Embryonic facial prominence (tissue), 1 donor: ENCODE data around the gene ACTR3C.
"Not testable (repeated sequence)": the region's sequence is repeated elsewhere in the genome, so short reads cannot be mapped to it uniquely, and the experiment has no call there.

ENCODE experiments used
- DNase-seq: peaks from one replicate; pipeline ENCODE4 v3.0.0-alpha.2; 2016; ENCODE audit errors: extremely low spot score

ACTR3C gene

GRCh38 chr7:150283111-150283510 lies 40.2 kb downstream of the ACTR3C start:
- not testable (repeated sequence) for DNase-seq

- not testable (repeated sequence) for DNase-seq
These were observed 41.5 kb downstream of the ACTR3C start for GRCh38 chr7:150281681-150282403.

GRCh38 chr7:150278383-150278782 lies 45.0 kb downstream of the ACTR3C start:
- DNase-seq = not testable (repeated sequence)

- DNase-seq = peak; percentile 9
These were observed 47.1 kb downstream of the ACTR3C start for GRCh38 chr7:150276132-150276695.

DNA sequence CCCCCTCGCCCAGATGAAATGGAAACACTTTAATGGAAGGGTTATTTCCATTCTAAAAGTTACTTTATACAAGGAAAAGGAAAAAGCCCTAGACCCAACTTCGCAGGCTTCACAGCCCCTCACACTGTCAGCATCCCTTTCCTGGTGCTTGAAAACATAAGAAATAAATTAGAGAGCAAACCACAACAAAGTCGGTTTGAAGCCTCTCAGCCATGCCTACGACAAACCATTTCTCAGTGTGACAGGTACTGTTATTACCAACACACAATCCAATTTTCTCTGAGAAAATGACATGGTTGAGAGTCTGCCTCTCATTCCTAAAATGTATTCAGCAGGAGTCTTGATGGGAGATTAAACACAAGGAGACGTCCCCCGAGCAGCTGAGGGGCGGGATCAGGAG lies 51.4 kb downstream of the ACTR3C start:
- not testable (repeated sequence) for DNase-seq

DNA sequence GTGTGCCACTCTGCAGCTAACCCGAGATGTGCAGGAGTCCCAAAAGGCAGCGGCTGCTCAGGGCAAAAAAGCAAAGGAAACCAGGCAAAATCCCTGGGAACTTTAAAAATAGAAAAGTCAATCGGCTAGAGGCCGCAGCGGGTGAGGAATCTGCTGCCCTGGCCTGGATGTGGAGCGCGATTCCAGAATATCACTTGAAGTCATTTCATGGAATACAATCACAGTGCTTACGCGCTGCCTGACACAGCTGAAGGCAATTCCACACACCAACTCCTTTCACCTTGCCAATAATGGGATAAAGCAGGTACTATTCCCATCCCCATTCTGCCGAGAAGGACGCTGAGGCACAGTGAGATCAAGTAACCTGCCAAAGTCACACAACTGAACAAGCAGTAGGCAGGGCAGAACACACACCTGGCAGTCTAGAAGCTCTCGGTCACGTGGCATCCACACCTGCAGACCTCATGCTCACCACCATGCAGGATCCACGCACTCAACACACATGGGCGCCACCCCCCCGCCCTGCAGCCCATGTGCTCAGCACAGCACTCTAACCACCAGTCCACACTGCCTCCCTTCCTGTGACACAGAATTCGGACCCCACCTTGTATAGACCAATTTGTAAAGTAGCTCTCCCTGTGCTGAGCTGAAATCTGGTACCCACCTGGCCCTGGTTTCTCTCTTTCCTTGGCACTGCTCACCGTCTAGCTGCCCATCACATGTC lies 53.1 kb downstream of the ACTR3C start:
- not testable (repeated sequence) for DNase-seq

DNA sequence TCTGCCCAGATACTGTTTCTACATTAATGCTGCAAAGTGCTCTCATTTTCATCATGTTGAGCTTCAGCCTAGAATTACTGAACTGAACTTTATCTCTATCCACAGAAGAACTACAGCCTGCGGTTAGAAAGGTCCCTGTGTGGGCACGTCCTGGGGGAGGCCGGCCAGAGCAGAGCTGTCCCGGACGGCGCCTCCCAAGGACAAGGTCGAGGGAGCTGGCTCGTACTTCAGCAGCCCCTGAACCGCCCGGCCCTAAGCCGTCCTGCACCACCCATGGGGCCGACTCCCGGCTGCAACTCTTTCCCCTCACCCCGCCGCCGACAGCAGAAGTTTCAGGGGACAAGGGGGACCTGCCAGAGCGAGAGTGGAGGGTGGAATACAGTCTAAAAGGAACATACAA lies 54.5 kb downstream of the ACTR3C start:
- DNase-seq = not testable (repeated sequence)

GRCh38 chr7:150268287-150268686 lies 55.1 kb downstream of the ACTR3C start:
- DNase-seq = not testable (repeated sequence)

DNA sequence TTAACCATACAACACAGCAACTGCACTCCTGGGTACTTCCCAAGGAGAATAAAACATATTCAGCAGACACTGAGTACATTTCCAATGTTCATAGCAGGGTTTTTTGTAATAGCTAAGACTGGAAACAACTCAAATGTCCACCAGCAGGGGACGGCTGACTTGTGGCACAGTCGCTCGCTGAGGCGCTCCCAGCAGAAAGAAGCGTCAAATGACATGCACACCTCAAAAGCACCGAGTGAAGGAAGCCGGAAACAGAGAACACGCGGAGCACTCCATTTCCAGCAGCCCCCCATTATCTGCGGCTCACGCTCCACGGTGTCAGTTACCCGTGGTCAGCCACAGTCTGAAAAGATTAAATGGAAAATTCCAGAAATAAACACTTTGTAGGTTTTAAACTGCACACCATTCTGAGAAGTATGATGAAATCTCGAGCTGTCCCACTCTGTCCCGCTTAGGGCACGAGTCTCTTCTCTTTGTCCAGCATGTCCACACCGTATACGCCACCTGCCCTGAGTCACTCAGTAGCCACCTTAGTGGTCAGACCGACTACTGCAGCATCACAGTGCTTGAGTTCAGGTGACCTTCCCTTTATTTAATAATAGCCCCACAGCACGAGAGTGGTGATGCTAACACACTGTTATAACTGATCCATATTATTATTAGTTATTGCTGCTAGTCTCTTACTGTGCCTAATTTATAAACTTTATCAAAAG lies 56.2 kb downstream of the ACTR3C start:
- DNase-seq = not testable (repeated sequence)

- not testable (repeated sequence) for DNase-seq
These were observed 60.7 kb downstream of the ACTR3C start for GRCh38 chr7:150262656-150263055.

DNA sequence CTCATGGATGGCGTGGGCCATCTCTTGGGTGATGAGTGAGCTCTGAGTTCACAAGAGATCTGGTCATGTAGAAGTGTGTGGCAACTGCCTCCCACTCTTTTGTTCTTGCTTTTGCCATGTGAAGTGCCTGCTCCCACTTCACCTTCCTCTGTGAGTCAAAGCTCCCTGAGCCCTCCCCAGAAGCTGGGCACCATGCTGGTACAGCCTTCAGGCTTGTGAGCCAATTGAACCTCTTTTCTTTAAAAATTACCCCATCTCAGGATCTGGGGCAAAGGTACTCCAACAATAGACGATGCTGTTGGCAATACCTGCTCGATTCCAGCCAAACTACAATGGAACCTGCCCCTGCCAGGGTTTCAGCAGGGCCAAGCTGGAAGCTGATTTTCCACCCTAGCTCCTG lies 75.6 kb downstream of the ACTR3C start:
- DNase-seq = not testable (repeated sequence)

- not testable (repeated sequence) for DNase-seq
These were observed 78.1 kb downstream of the ACTR3C start for GRCh38 chr7:150245208-150245607.

DNA sequence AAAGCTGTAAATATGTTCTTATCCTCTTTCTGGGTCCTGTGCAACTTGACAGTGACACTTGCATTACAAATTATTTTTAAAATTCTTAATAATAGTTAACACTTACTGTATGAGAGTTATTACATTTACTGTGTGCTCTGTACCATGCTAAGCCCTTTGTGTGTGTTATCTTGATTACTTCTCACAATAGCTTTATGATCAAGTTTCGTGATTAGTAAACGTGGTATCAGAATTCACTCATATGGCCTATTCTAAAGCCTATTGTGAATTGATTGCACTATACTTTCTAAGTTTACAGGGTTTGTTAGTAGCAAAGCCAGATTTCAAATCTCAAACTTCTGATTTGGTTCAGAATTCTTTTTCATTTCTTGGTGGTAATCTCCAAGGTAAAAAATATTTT lies 80.4 kb downstream of the ACTR3C start:
- DNase-seq = not testable (repeated sequence)

- DNase-seq = not testable (repeated sequence)
These were observed 97.9 kb downstream of the ACTR3C start for GRCh38 chr7:150225444-150225843.

DNA sequence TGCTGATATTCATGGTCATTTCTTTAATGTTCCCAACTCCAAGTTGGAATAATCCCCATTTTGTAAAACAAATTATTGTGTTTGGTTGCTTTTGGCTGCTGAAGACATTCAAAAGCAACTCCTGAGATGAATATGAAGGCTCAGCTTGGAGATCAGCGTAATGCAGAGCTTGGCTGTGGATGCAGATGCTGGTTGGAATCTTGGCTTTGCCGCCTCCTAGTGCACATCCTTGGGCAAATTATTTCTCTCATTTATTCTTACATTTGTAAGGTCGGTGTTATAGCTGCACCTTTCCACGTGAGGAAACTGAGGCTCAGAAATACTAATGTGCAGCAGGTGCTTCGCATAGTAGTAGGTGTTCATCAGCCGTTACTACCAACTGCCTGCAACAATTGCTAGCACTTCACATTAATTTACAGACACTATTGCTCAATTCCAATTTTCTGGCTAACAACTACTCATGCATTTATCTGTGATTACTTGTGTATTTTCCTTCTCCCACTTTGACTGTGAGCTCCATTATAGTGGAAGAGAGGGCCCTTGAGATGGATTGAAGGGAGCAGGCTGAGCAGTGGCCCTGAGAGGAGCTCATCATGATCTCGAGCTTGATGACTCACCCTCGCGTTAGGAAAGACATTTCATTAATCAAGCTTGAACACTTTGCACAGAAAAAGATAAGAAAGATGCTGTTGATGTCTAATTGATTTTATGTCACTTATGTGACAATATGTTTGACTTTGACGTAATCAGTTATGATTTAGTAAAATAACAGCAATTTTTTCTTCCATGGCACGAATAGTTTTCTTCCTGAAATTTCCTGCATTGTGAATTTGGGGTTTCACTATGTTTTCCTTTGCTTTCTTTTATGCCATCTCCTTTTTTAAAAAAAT lies 101.0 kb downstream of the ACTR3C start:
- DNase-seq = not testable (repeated sequence)

DNA sequence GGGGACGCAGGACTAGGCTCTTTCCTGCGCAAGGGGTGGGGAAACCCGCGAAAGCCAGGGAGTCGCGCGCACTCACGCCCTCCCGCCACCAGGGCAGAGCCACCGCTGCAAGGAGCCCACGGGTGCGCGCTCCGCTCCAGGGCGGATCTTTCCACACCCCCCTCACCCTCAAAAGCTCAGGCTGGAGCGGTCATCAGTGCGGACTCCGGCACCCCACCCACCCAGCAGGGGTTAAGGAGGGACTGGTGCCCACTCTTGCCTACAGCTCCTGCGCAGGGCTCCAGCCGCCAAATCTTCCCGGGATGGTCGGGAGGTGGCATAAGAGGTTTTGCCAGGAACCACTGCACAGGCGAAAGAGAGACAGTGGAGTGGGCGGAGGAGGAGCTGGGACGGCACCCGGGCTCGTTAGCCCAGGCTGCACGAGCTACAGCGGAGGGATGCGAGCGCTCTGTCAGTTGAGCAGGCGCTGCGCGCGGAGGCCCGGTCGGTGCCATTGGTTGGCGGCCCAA lies 102.6 kb downstream of the ACTR3C start:
- DNase-seq = not testable (repeated sequence)

DNA sequence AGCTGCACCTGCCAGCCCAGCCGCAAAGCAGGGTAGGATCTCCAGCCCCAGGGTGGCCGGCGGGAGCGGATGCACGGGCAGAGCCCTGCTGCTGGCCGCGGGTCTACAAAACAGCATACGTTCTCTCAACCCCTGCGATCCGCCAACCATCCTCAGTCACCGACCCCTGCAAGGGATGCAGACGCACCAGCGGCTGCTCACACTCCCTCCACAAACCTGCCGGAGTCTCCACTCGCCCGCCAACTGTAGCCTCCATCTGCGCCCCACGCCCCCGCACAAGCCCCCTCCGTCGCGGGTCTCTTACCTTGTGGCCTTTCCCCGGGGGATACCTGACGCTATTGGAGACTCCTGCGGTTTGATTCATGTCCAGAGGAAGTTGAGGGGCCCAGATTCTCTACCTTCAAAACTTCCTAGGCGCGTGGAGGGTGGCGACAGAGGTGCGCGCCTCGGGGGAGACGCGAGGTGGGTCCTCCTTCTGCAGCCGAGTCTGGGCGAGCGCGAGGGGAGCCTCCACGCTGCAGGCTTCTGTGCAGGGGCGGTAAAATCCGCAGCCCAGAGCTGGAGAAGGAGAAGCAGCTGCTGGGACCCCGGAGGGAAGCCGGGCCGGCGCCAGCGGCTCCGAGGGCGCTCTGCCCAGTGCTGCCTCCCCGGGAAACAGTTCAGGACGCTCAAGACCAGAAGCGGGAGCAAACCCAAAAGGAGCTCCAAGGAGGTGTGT lies 103.2 kb downstream of the ACTR3C start:
- not testable (repeated sequence) for DNase-seq

DNA sequence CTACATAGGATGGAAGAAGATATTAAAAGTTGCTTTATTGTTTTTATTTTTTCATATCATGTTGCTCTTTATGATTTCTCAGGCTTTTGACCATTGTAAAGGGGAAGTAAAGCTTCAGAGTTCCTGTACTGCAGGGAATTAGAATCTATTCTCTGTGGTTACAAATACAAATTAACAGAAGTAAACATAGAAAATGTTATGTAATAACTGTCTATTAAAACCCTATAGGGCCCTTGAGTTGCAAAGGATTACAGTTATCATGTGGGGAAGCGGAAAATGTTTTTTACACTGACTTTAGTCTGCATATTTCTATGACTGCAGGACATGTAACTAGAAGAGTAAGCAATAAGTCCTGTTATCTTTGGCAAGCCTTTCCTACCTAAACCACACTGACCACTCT lies 116.5 kb downstream of the ACTR3C start:
- not testable (repeated sequence) for DNase-seq

GRCh38 chr7:150205866-150206265 lies 117.5 kb downstream of the ACTR3C start:
- not testable (repeated sequence) for DNase-seq

GRCh38 chr7:150204577-150204976 lies 118.8 kb downstream of the ACTR3C start:
- DNase-seq = not testable (repeated sequence)
